Measurements from ENCODE around the gene BARHL1. TPM values are rescaled to one million over a fixed set of nuclear protein-coding genes. Genes with fewer than 3 reads are reported as not detected.

The BARHL1 gene
- total RNA-seq, 1 donor from 2014 or later, result 1.0 TPM

DNA sequence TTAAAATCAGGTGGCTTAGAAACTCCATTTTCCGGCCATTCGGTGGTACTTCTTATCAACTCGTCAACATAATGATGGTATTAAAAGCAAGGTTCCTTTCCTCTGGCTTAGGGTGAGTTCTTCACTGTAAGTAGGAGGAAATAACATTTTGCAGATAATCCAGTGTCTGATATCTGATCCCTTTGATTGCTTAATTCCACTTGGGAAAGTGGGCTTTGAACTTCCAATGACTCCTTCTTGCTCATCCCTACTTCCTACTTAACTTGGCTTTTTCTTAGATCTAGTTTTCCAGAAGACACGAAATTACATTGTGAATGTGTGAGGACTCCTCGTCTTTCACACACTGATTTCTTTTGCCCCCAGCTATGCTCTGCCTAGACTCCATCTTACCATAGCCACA is 55.8 kb downstream of the BARHL1 start:
- Mint-ChIP-seq H3K27me3 (ENCODE audit: insufficient read depth, low read depth) (no peaks in the 10 kb centered on the region), H3K36me3 (peaks cover 10% of the 10 kb centered on the region), H3K9me3 (no peaks in the 10 kb centered on the region), H3K4me3 (no peak overlapping the region), H3K4me1 (peaks cover 4% of the 10 kb centered on the region), H3K27ac (no peak overlapping the region)
- Histone ChIP-seq H3K27ac (no peak overlapping the region), H3K4me1 (no peaks in the 10 kb centered on the region), H3K27me3 (no peaks in the 10 kb centered on the region), H3F3A (ENCODE audit: low read depth) (no peaks in the 10 kb centered on the region), H3K4me2 (no peak overlapping the region), H4K20me1 (ENCODE audit: low read depth) (no peaks in the 10 kb centered on the region), H3K9me3 (ENCODE audit: low read depth) (no peaks in the 10 kb centered on the region), H3K79me2 (ENCODE audit: low read depth) (no peaks in the 10 kb centered on the region), H2AFZ (replicated peaks) (no peak overlapping the region), H3K36me3 (no peaks in the 10 kb centered on the region), H3K4me3 (no peak overlapping the region), H3K9ac (no peak overlapping the region)
- TF ChIP-seq EZH2 (IDR thresholded peaks at IDR 0.05) (no peak), EZH2phosphoT487 (IDR thresholded peaks at IDR 0.05) (no peak)
- TF ChIP-seq, protein P1, sequence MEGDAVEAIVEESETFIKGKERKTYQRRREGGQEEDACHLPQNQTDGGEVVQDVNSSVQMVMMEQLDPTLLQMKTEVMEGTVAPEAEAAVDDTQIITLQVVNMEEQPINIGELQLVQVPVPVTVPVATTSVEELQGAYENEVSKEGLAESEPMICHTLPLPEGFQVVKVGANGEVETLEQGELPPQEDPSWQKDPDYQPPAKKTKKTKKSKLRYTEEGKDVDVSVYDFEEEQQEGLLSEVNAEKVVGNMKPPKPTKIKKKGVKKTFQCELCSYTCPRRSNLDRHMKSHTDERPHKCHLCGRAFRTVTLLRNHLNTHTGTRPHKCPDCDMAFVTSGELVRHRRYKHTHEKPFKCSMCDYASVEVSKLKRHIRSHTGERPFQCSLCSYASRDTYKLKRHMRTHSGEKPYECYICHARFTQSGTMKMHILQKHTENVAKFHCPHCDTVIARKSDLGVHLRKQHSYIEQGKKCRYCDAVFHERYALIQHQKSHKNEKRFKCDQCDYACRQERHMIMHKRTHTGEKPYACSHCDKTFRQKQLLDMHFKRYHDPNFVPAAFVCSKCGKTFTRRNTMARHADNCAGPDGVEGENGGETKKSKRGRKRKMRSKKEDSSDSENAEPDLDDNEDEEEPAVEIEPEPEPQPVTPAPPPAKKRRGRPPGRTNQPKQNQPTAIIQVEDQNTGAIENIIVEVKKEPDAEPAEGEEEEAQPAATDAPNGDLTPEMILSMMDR (IDR thresholded peaks at IDR 0.05), result no peak
- DNase-seq (ENCODE audit: low spot score), result no peak

DNA sequence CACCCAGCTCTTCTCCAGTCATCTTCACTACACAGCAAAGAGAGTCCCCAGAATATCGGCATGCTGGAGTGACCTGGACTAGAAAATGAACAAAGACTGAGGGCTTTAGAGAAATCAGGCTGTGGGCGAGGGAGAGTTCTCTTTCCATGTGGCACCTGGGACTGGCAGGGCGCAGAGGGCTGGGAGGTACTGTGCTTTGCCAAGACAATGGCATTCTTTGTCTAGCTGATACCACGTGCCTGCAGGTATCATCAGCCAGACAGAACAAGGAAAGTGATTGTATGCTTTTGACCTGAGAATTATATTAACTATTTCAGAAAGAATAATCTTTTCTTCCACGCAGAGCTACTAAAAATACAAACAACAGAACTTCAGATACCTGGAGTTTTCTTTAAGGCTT is 56.9 kb downstream of the BARHL1 start:
- no peaks in the 10 kb centered on the region for H3K36me3 ChIP-seq
- no peak overlapping the region for H3K9ac ChIP-seq
- H3K27me3 ChIP-seq, result no peaks in the 10 kb centered on the region
- DNase-seq (ENCODE audit: low spot score), result no peak
- H3K4me2 ChIP-seq, result no peak overlapping the region
- no peaks in the 10 kb centered on the region for H3K4me1 ChIP-seq
- H3K4me3 Mint-ChIP-seq, result no peak overlapping the region
- no peaks in the 10 kb centered on the region for H3K9me3 Mint-ChIP-seq
- no peak overlapping the region for H3K27ac ChIP-seq
- no peak overlapping the region for H2AFZ ChIP-seq (replicated peaks)
- H3K27ac Mint-ChIP-seq, result no peak overlapping the region
- peaks cover 13% of the 10 kb centered on the region for H3K36me3 Mint-ChIP-seq
- H3K9me3 ChIP-seq (ENCODE audit: low read depth), result no peaks in the 10 kb centered on the region
- no peaks in the 10 kb centered on the region for H3F3A ChIP-seq (ENCODE audit: low read depth)
- no peak for TF ChIP-seq EZH2phosphoT487 (IDR thresholded peaks at IDR 0.05)
- TF ChIP-seq, protein P1 (IDR thresholded peaks at IDR 0.05), result no peak
- H3K27me3 Mint-ChIP-seq (ENCODE audit: insufficient read depth, low read depth), result no peaks in the 10 kb centered on the region
- no peaks in the 10 kb centered on the region for H4K20me1 ChIP-seq (ENCODE audit: low read depth)
- no peak overlapping the region for H3K4me3 ChIP-seq
- H3K4me1 Mint-ChIP-seq, result peaks cover 4% of the 10 kb centered on the region
- no peaks in the 10 kb centered on the region for H3K79me2 ChIP-seq (ENCODE audit: low read depth)

Other genes starting within 250 kb of the BARHL1 start
- gene SETX, start 227.6 kb upstream of the BARHL1 start, total RNA-seq (ENCODE audit: low replicate concordance), result 36.0 and 49.7 TPM in 2 replicates
- gene TTF1, start 175.8 kb upstream of the BARHL1 start, total RNA-seq (ENCODE audit: low replicate concordance), result 28.6 and 29.5 TPM in 2 replicates
- gene CFAP77, start 172.4 kb upstream of the BARHL1 start, total RNA-seq (ENCODE audit: low replicate concordance), result 1.8 and 3.6 TPM in 2 replicates
- 22.9 and 25.7 TPM in 2 replicates for gene DDX31, start 87.4 kb downstream of the BARHL1 start, total RNA-seq (ENCODE audit: low replicate concordance)
- 26.4 and 31.4 TPM in 2 replicates for gene GTF3C4, start 87.9 kb downstream of the BARHL1 start, total RNA-seq (ENCODE audit: low replicate concordance)

Data from neural progenitor cell (in vitro differentiated cells).